NK-92 treated with Interleukin-12 subunit alpha and Interleukin-12 subunit beta, amount 100 ng/mL, for 24 hours (cell line): ENCODE data around the gene NDOR1.
"Not testable (repeated sequence)": the region's sequence is repeated elsewhere in the genome, so short reads cannot be mapped to it uniquely, and the experiment has no call there.

Source experiments
- DNase-seq: peaks from one replicate; lab custom pipeline; 2025; lab: John Stamatoyannopoulos, UW

The NDOR1 gene

GRCh38 chr9:137244486-137245449 lies 39.3 kb downstream of the NDOR1 start:
- no peak for DNase-seq

- DNase-seq = no peak
Observed at GRCh38 chr9:137245450-137246421, 40.2 kb downstream of the NDOR1 start.

GRCh38 chr9:137247135-137247915 lies 41.8 kb downstream of the NDOR1 start:
- no peak for DNase-seq

GRCh38 chr9:137247916-137248175 lies 42.3 kb downstream of the NDOR1 start:
- DNase-seq = no peak

- DNase-seq = no peak
Observed at GRCh38 chr9:137250329-137251193, 45.1 kb downstream of the NDOR1 start.

GRCh38 chr9:137251194-137251461 lies 45.6 kb downstream of the NDOR1 start, which contains the start of gene STPG3:
Gene STPG3 (plus strand): TSS chr9:137251286. CDS start chr9:137251287, 1 bp downstream.
- DNase-seq = no peak

- no peak for DNase-seq
Observed at GRCh38 chr9:137251490-137252268, 46.2 kb downstream of the NDOR1 start.

- no peak for DNase-seq
Observed at GRCh38 chr9:137252555-137253506, 47.3 kb downstream of the NDOR1 start.

GRCh38 chr9:137253717-137254623 lies 48.5 kb downstream of the NDOR1 start:
- DNase-seq = no peak

- peak; percentile 85 for DNase-seq
Observed at GRCh38 chr9:137254624-137255447, 49.3 kb downstream of the NDOR1 start, which contains the start of gene NELFB. Gene NELFB (plus strand): TSS chr9:137255327.

- no peak for DNase-seq
Observed at GRCh38 chr9:137255448-137256114, 50.1 kb downstream of the NDOR1 start.

GRCh38 chr9:137256362-137256761 lies 50.9 kb downstream of the NDOR1 start:
- DNase-seq = no peak

- no peak for DNase-seq
Observed at GRCh38 chr9:137256856-137257255, 51.4 kb downstream of the NDOR1 start.

- not testable (repeated sequence) for DNase-seq
Observed at GRCh38 chr9:137262173-137262908, 56.8 kb downstream of the NDOR1 start.

- DNase-seq = no peak
Observed at GRCh38 chr9:137262909-137263285, 57.4 kb downstream of the NDOR1 start.

- no peak for DNase-seq
Observed at GRCh38 chr9:137263506-137263905, 58.0 kb downstream of the NDOR1 start.
